ENCODE data around the gene SEPTIN10. TPM values are rescaled to one million over a fixed set of nuclear protein-coding genes. Genes with fewer than 3 reads are reported as not detected.

SEPTIN10 gene
- total and polyA plus RNA-seq, 9 of the 15 experiments (the other 6 are each of a cell fraction or from before 2014, with no cell fraction given): 0.40 TPM; not detected in 8

DNA sequence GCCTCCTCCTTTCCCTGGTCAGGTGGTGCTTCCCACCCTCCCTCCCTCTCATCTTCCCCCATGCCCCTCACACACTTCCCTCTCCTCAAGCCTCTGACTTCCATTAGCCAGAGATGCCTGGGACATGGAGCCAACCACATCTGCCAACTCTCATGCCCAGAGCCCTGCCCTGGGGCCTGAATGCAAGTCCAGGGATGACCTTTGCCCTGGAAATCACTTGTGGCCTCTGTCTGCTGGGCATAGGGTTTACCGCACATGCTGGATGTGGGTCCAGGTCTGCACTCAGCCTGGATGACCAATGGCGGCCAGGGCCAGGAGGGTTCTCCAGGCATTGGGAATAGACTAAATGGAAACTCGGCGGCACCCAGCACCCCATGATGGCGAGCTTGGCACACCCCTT is 98.9 kb downstream of the SEPTIN10 start (continued):
- TF ChIP-seq, protein P1, sequence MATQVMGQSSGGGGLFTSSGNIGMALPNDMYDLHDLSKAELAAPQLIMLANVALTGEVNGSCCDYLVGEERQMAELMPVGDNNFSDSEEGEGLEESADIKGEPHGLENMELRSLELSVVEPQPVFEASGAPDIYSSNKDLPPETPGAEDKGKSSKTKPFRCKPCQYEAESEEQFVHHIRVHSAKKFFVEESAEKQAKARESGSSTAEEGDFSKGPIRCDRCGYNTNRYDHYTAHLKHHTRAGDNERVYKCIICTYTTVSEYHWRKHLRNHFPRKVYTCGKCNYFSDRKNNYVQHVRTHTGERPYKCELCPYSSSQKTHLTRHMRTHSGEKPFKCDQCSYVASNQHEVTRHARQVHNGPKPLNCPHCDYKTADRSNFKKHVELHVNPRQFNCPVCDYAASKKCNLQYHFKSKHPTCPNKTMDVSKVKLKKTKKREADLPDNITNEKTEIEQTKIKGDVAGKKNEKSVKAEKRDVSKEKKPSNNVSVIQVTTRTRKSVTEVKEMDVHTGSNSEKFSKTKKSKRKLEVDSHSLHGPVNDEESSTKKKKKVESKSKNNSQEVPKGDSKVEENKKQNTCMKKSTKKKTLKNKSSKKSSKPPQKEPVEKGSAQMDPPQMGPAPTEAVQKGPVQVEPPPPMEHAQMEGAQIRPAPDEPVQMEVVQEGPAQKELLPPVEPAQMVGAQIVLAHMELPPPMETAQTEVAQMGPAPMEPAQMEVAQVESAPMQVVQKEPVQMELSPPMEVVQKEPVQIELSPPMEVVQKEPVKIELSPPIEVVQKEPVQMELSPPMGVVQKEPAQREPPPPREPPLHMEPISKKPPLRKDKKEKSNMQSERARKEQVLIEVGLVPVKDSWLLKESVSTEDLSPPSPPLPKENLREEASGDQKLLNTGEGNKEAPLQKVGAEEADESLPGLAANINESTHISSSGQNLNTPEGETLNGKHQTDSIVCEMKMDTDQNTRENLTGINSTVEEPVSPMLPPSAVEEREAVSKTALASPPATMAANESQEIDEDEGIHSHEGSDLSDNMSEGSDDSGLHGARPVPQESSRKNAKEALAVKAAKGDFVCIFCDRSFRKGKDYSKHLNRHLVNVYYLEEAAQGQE (IDR thresholded peaks at IDR 0.05; ENCODE audit: borderline replicate concordance): no peak
- TF ChIP-seq, protein P1 (CRISPR knock-in tag; IDR thresholded peaks at IDR 0.05; ENCODE audit: low read depth): no peak
- TF ChIP-seq, protein P2, sequence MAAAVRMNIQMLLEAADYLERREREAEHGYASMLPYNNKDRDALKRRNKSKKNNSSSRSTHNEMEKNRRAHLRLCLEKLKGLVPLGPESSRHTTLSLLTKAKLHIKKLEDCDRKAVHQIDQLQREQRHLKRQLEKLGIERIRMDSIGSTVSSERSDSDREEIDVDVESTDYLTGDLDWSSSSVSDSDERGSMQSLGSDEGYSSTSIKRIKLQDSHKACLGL (CRISPR knock-in tag; IDR thresholded peaks at IDR 0.05; ENCODE audit: borderline replicate concordance, poor library complexity, severe bottlenecking): no peak
- TF ChIP-seq, protein P3, sequence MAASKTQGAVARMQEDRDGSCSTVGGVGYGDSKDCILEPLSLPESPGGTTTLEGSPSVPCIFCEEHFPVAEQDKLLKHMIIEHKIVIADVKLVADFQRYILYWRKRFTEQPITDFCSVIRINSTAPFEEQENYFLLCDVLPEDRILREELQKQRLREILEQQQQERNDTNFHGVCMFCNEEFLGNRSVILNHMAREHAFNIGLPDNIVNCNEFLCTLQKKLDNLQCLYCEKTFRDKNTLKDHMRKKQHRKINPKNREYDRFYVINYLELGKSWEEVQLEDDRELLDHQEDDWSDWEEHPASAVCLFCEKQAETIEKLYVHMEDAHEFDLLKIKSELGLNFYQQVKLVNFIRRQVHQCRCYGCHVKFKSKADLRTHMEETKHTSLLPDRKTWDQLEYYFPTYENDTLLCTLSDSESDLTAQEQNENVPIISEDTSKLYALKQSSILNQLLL (CRISPR knock-in tag; IDR thresholded peaks at IDR 0.05; ENCODE audit: borderline replicate concordance): no peak

Measured in K562 (cell line).